MCF 10A (cell line): Measurements from ENCODE around the gene PATJ. TPM values are rescaled to one million over a fixed set of nuclear protein-coding genes. Genes with fewer than 3 reads are reported as not detected.
A peak's percentile ranks its signal among the peaks of the same experiment; 100 is the strongest.
"Not testable (repeated sequence)": the region's sequence is repeated elsewhere in the genome, so short reads cannot be mapped to it uniquely, and the experiment has no call there.

ENCODE experiments used
- BruUV-seq: library from RNA; stranded (reverse); fragments of 400-500 nt; replicated peaks from 2 replicates; lab custom pipeline; 2021; lab: Mats Ljungman, UMichigan
- CTCF ChIA-PET: fragments of 300-600 bp; sonication (Branson Sonifier 250); formaldehyde crosslinking; extraction: SDS; loops from one replicate; lab custom pipeline; 2021; ENCODE audit warnings: antibody characterized with exemption, inconsistent platforms; lab: Yijun Ruan, JAX
- POLR2A ChIA-PET: fragments of 300-600, 350-650 bp; sonication (Branson Sonifier 250); formaldehyde crosslinking; extraction: SDS; loops from one replicate; lab custom pipeline; 2020; ENCODE audit warnings: antibody characterized with exemption, inconsistent platforms; lab: Yijun Ruan, JAX
- DNase-seq: peaks from one replicate; pipeline ENCODE4 v3.0.0-alpha.2; 2018; ENCODE audit not compliant: unreplicated experiment
- H3K27ac Mint-ChIP-seq: one replicate; pipeline ENCODE4 v1.8.0; 2022; ENCODE audit warnings: mild to moderate bottlenecking, low read depth, mixed read lengths; ENCODE audit not compliant: unreplicated experiment
- H3K27me3 Mint-ChIP-seq: one replicate; pipeline ENCODE4 v1.8.0; 2022; ENCODE audit warnings: mixed read lengths; ENCODE audit not compliant: insufficient read depth, unreplicated experiment
- H3K36me3 Mint-ChIP-seq: one replicate; pipeline ENCODE4 v1.8.0; 2022; ENCODE audit warnings: mild to moderate bottlenecking, moderate library complexity, mixed read lengths; ENCODE audit not compliant: insufficient read depth, unreplicated experiment
- H3K4me1 Mint-ChIP-seq: one replicate; pipeline ENCODE4 v1.8.0; 2022; ENCODE audit warnings: mixed read lengths; ENCODE audit not compliant: insufficient read depth, unreplicated experiment
- H3K4me3 Mint-ChIP-seq: one replicate; pipeline ENCODE4 v1.8.0; 2022; ENCODE audit warnings: mild to moderate bottlenecking, moderate library complexity, mixed read lengths; ENCODE audit not compliant: unreplicated experiment
- H3K9me3 Mint-ChIP-seq: one replicate; pipeline ENCODE4 v1.8.0; 2022; ENCODE audit warnings: mixed read lengths; ENCODE audit not compliant: unreplicated experiment
- intact Hi-C: fragments of 100-400 bp; cut with micrococcal nuclease; formaldehyde crosslinking; loops from 2 replicates; pipeline ENCODE4 v1.14.1; 2022
- total RNA-seq: library from RNA; stranded (reverse); gene quantifications from 2 replicates; pipeline ENCODE4 v1.2.3, GENCODE V29; 2022
- TF ChIP-seq, protein P1 (sequence below): fragments of 200-600 bp; IDR thresholded peaks from one replicate; pipeline ENCODE4 v1.8.0; 2022; ENCODE audit warnings: antibody characterized with exemption, mild to moderate bottlenecking; ENCODE audit not compliant: unreplicated experiment

Gene PATJ
- total RNA-seq, 1 experiment from 2014 or later: 28.7 TPM

DNA sequence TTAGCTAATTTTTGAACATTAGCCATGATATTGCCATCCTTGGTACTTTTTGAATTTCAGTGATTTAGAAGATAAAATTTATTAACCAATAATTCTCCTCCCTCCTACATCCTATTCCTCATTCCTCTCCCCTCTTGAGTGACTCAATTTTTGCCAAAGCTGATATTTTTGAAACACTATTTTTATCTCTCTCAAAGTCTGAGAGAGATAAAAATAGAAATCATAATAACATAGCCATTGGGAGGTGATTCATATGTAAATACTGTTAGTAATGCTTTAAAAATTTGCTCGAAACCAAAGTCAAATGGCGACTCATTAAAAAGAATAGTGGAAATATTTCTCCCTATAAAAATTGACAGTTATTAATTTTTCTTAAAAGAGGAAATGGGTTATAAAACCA lies 97.4 kb downstream of the PATJ start:
- Mint-ChIP-seq H3K4me3 (no peak overlapping the region), H3K4me1 (peaks cover 12% of the 10 kb centered on the region), H3K9me3 (no peaks in the 10 kb centered on the region), H3K27ac (no peak overlapping the region), H3K27me3 (no peaks in the 10 kb centered on the region), H3K36me3 (peaks cover 15% of the 10 kb centered on the region)
- intact Hi-C loops: loop anchor here (5.0 kb wide), 1 partner anchor 97 kb away; the partner anchor contains the start of gene PATJ
- TF ChIP-seq, protein P1, sequence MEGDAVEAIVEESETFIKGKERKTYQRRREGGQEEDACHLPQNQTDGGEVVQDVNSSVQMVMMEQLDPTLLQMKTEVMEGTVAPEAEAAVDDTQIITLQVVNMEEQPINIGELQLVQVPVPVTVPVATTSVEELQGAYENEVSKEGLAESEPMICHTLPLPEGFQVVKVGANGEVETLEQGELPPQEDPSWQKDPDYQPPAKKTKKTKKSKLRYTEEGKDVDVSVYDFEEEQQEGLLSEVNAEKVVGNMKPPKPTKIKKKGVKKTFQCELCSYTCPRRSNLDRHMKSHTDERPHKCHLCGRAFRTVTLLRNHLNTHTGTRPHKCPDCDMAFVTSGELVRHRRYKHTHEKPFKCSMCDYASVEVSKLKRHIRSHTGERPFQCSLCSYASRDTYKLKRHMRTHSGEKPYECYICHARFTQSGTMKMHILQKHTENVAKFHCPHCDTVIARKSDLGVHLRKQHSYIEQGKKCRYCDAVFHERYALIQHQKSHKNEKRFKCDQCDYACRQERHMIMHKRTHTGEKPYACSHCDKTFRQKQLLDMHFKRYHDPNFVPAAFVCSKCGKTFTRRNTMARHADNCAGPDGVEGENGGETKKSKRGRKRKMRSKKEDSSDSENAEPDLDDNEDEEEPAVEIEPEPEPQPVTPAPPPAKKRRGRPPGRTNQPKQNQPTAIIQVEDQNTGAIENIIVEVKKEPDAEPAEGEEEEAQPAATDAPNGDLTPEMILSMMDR: no peak
- CTCF ChIA-PET: interaction anchor here (0.6 to 0.7 kb wide), 2 partner anchors 448 to 869 kb away, joined by 3 to 4 read pairs; no protein-coding TSS in a partner anchor
- peak; percentile 38 for DNase-seq
- POLR2A ChIA-PET: interaction anchor here (0.8 kb wide), 1 partner anchor 24 kb away, joined by 4 read pairs; no protein-coding TSS in a partner anchor
- BruUV-seq: no TSS peak

DNA sequence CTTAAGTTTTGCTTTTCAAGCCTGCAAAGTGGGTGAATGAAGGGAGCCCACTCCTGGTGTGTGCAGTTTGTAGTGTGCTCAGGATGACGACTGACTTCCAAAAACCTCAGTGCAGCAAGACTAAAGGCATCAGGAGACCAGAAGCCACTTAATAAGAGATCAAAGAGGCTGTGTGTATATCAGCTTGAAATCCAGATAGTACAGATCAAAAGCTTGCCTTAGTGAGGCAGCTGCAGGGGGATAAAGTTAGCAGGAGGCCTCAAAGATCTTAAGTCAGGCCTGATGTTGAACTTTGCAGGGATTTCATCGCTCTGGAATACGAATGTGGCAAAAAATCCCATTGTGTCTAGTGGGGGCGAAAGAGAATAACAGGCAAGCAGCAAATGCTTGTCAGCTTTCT lies 99.8 kb downstream of the PATJ start:
- CTCF ChIA-PET: interaction anchor here (0.5 to 2.7 kb wide), 6 partner anchors 8 to 597 kb away, joined by 3 to 11 read pairs (median 4); no protein-coding TSS in a partner anchor
- Mint-ChIP-seq H3K27me3 (no peaks in the 10 kb centered on the region), H3K4me3 (no peak overlapping the region), H3K9me3 (no peaks in the 10 kb centered on the region), H3K36me3 (peaks cover 15% of the 10 kb centered on the region), H3K27ac (no peak overlapping the region), H3K4me1 (peaks cover 12% of the 10 kb centered on the region)
- DNase-seq: no peak
- TF ChIP-seq, protein P1: no peak
- POLR2A ChIA-PET: no interaction called here
- BruUV-seq: no TSS peak
- intact Hi-C loops: loop anchor here (5.0 kb wide), 1 partner anchor 100 kb away; the partner anchor contains the start of gene PATJ

DNA sequence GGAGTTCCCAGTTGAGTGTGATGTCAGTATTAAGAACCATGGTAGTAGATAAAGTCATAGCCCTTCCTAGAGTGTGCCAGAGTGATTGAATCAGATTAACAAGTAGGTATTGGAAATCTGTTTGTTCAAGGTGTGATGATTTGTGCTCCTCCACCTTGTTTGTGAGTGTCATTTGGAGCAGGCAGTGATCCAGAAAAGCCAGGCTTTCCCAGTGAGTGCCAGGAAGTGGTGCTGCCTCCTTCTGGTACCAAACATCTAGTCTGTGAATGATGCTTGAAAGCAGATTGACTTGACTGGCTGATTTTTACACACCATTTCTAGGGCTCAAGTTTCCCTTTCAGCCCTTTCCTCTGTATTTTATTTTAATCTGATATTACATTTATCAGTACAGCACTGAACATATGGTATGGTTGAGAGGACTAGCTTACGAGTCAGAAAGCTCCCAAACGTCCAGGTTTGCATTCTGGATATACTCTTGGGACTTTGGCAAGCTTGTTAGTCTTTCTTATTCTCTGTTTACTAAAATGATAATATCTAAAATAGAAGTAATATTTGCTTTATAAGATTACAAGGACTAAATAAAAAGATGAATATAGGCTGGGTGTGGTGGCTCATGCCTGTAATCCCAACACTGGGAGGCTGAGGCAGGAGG lies 100.7 kb downstream of the PATJ start:
- no peaks in the 10 kb centered on the region for H3K27me3 Mint-ChIP-seq
- TF ChIP-seq, protein P1: no peak
- peaks cover 6% of the 10 kb centered on the region for H3K4me1 Mint-ChIP-seq
- no peak overlapping the region for H3K27ac Mint-ChIP-seq
- H3K4me3 Mint-ChIP-seq: no peak overlapping the region
- BruUV-seq: no TSS peak
- ChIA-PET POLR2A (interaction anchor here (0.6 kb wide), 1 partner anchor 9 kb away, joined by 3 read pairs; no protein-coding TSS in a partner anchor), CTCF (interaction anchor here (0.6 to 2.7 kb wide), 7 partner anchors 8 to 596 kb away, joined by 3 to 11 read pairs (median 3); no protein-coding TSS in a partner anchor)
- no peaks in the 10 kb centered on the region for H3K9me3 Mint-ChIP-seq
- peak; percentile 9 for DNase-seq
- intact Hi-C loops: loop anchor here (5.0 kb wide), 1 partner anchor 101 kb away; the partner anchor contains the start of gene PATJ
- peaks cover 15% of the 10 kb centered on the region for H3K36me3 Mint-ChIP-seq

DNA sequence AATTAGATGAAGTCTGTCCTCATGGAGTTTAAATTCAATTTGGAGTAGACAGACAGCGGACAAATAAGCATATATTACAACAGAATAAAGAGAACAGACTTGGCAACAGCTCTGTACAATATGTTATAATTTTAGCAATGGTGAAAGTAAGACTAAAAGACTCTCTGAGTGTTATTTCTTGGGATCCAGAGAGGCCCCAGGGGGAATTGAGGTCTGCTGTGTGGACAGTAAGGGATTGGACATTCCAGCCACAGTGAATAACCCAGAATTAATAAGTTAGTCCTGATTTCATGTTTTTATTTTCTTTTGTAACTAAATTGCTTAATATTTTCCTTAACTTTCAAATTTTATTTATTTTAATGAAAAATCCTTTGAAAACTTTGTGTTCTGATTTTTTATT lies 101.7 kb downstream of the PATJ start:
- Mint-ChIP-seq H3K36me3 (peaks cover 9% of the 10 kb centered on the region), H3K4me1 (peaks cover 6% of the 10 kb centered on the region), H3K9me3 (no peaks in the 10 kb centered on the region), H3K4me3 (no peak overlapping the region), H3K27me3 (no peaks in the 10 kb centered on the region), H3K27ac (no peak overlapping the region)
- intact Hi-C loops: loop anchor here (5.0 kb wide), 1 partner anchor 102 kb away; the partner anchor contains the start of gene PATJ
- no peak for DNase-seq
- CTCF ChIA-PET: interaction anchor here (0.6 to 2.7 kb wide), 5 partner anchors 8 to 115 kb away, joined by 3 to 11 read pairs (median 3); no protein-coding TSS in a partner anchor
- TF ChIP-seq, protein P1: no peak
- POLR2A ChIA-PET: interaction anchor here (0.7 to 1.7 kb wide), 3 partner anchors 17 to 187 kb away, joined by 3 to 5 read pairs (median 4); no protein-coding TSS in a partner anchor
- no TSS peak for BruUV-seq

DNA sequence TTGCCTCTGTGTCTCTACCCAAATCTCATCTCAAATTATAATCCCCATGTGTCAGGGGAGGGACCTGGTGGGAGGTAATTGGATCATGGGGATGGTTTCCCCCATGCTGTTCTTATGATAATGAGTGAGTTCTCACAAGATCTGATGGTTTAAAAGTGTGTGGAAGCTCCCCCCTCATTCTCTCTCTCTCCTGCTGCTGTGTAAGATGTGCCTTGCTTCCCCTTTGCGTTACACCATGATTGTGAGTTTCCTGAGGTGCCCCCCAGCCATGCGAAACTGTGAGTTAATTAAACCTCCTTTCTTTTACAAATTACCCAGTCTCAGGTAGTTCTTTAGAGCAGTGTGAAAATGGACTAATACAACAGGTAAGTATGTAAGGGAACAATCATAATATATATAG lies 102.4 kb downstream of the PATJ start:
- H3K4me1 Mint-ChIP-seq, H3K27me3 Mint-ChIP-seq, H3K4me3 Mint-ChIP-seq, DNase-seq, H3K36me3 Mint-ChIP-seq, H3K9me3 Mint-ChIP-seq, BruUV-seq: not testable (repeated sequence)
- H3K27ac Mint-ChIP-seq: peak overlapping the region; percentile 10
- ChIA-PET POLR2A (interaction anchor here (0.7 to 1.7 kb wide), 3 partner anchors 17 to 187 kb away, joined by 3 to 5 read pairs (median 4); no protein-coding TSS in a partner anchor), CTCF (interaction anchor here (0.6 to 2.7 kb wide), 2 partner anchors 9 to 116 kb away, joined by 3 to 11 read pairs; no protein-coding TSS in a partner anchor)
- intact Hi-C loops: loop anchor here (5.0 kb wide), 1 partner anchor 102 kb away; the partner anchor contains the start of gene PATJ
